Spleen (tissue), 7 donors: ENCODE results near the gene EYS.

Experiments used
- CTCF ChIP-seq, 11 experiments: fragments of 200-600 bp in 7 of 11; fragments of 450-650 bp in 4 of 11; sonication (generic) in 4 of 11; IDR thresholded peaks in 8 of 11; conservative IDR thresholded peaks in 3 of 11; 1 replicate in 7 of 11; 2 replicates in 4 of 11; pipeline versions ENCODE4 v1.4.0 to v1.8.0; 2016 to 2021; ENCODE audit warnings: antibody characterized with exemption in 11 of 11, inconsistent platforms in 4 of 11, mild to moderate bottlenecking in 1 of 11
- POLR2A ChIP-seq, 3 donors: fragments of 450-650 bp; IDR thresholded peaks; one replicate each; pipeline ENCODE4 v1.5.1; 2017; ENCODE audit warnings: antibody characterized with exemption in 3 of 3, mild to moderate bottlenecking in 1 of 3
- donor health status: DM: no; HTN: no; CAD: no; lungs with moderate emphysema.
- donor health status: DM: no; HTN: no; CAD: no.
- donor health status: DM: no; HTN: no; CAD: no.

- no peak for TF ChIP-seq CTCF (IDR thresholded peaks at IDR 0.05 in 8 of 11, conservative IDR thresholded peaks at IDR 0.05 in 3 of 11)
- TF ChIP-seq POLR2A (IDR thresholded peaks at IDR 0.05): no peak
Measured at GRCh38 chr6:64777941-64778785, 928.9 kb downstream of the EYS start.
